GM19099 (cell line): ENCODE results near the gene HS3ST3A1.

Experiments used
- POLR2A ChIP-seq: IDR thresholded peaks from 3 replicates; pipeline ENCODE4 v1.6.1; 2011; ENCODE audit warnings: low read depth; ENCODE audit not compliant: insufficient read length; ENCODE audit errors: extremely low read depth

HS3ST3A1 gene

GRCh38 chr17:13592427-13592826 is 9.3 kb downstream of the HS3ST3A1 start:
- no peak for TF ChIP-seq POLR2A

- no peak for TF ChIP-seq POLR2A
Observed at GRCh38 chr17:13590441-13590840, 11.3 kb downstream of the HS3ST3A1 start.

GRCh38 chr17:13589658-13590057 is 12.1 kb downstream of the HS3ST3A1 start:
- no peak for TF ChIP-seq POLR2A

GRCh38 chr17:13587487-13588338 is 14.0 kb downstream of the HS3ST3A1 start:
- TF ChIP-seq POLR2A = no peak

- TF ChIP-seq POLR2A = no peak
Observed at GRCh38 chr17:13584701-13585080, 17.0 kb downstream of the HS3ST3A1 start.

- no peak for TF ChIP-seq POLR2A
Observed at GRCh38 chr17:13583996-13584700, 17.6 kb downstream of the HS3ST3A1 start.

GRCh38 chr17:13582776-13583547 is 18.8 kb downstream of the HS3ST3A1 start:
- no peak for TF ChIP-seq POLR2A

GRCh38 chr17:13581925-13582324 is 19.8 kb downstream of the HS3ST3A1 start:
- no peak for TF ChIP-seq POLR2A

- TF ChIP-seq POLR2A = no peak
Observed at GRCh38 chr17:13580790-13581189, 20.9 kb downstream of the HS3ST3A1 start.

GRCh38 chr17:13576661-13577526 is 24.8 kb downstream of the HS3ST3A1 start:
- TF ChIP-seq POLR2A = no peak

- TF ChIP-seq POLR2A = no peak
Observed at GRCh38 chr17:13575922-13576419, 25.8 kb downstream of the HS3ST3A1 start.

- no peak for TF ChIP-seq POLR2A
Observed at GRCh38 chr17:13575466-13575865, 26.3 kb downstream of the HS3ST3A1 start.

- no peak for TF ChIP-seq POLR2A
Observed at GRCh38 chr17:13572581-13572980, 29.1 kb downstream of the HS3ST3A1 start.

- no peak for TF ChIP-seq POLR2A
Observed at GRCh38 chr17:13569398-13570123, 32.2 kb downstream of the HS3ST3A1 start.
